ENCODE measurements around the gene POLD1.
"Not testable (repeated sequence)": the region's sequence is repeated elsewhere in the genome, so short reads cannot be mapped to it uniquely, and the experiment has no call there.

The POLD1 gene

GRCh38 chr19:50365434-50366306 is 18.5 kb upstream of the POLD1 start, which contains the start of gene NAPSA:
TSS of gene NAPSA (minus strand) at chr19:50365639. CDS start at chr19:50365621, 18 bp downstream.
- no peak for DNase-seq (ENCODE audit: low spot score)

- peak; percentile 80 for DNase-seq (ENCODE audit: low spot score)
Measured at GRCh38 chr19:50368649-50369570, 15.2 kb upstream of the POLD1 start.

GRCh38 chr19:50371914-50372475 is 12.2 kb upstream of the POLD1 start:
- no peak for DNase-seq (ENCODE audit: low spot score)

DNA sequence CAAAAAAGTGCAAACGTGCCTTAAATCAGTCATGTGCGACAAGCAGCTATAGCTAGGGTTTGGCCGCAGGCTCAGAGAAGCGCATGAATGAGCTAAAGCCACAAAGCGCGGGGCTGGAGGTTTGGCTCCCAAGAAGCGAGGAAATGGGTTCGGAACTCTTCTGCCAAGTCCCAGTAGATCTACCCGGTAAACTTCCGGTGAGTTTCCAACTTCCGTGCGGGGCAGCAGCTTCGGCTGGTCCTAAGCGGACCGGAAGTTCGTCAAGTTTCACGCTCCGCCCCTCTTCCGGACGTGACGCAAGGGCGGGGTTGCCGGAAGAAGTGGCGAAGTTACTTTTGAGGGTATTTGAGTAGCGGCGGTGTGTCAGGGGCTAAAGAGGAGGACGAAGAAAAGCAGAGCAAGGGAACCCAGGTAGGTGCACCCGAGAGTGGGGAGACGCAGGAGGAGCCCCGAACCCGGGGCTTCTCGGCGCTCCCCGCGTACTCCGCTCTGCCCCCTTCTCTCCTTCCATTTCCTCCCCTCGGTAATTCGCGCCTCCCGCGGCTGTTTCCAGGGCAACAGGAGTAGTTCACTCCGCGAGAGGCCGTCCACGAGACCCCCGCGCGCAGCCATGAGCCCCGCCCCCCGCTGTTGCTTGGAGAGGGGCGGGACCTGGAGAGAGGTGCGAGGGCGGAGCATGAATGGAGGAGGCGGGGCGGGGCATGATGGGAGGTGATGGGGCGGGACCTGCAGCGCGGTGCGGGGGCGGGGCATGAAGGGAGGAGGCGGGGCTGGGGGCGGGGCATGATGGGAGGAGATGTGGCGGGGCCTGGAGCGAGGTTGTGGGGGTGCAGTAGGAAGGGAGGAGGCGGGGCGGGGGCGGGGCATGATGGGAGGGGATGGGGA is 7.7 kb upstream of the POLD1 start, which contains the start of gene NR1H2:
NR1H2 (plus strand) TSS at position 292 of the 885 bp plus-strand sequence. CDS start 1,149 bp downstream, outside the sequence.
- peak; percentile 95 for DNase-seq (ENCODE audit: low spot score)

GRCh38 chr19:50377051-50377461 is 7.1 kb upstream of the POLD1 start:
- DNase-seq (ENCODE audit: low spot score): peak; percentile 38

DNA sequence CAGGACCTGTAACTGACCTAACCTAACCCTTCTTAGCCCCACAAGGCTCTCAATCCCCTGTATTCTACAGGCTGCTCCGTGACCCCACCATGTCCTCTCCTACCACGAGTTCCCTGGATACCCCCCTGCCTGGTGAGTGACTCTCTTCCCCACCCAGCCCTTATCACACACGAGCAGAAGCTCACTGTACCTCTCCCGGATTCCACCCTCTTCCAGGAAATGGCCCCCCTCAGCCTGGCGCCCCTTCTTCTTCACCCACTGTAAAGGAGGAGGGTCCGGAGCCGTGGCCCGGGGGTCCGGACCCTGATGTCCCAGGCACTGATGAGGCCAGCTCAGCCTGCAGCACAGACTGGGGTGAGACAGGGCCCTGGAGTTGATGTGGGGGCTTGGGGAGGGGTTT is 6.6 kb upstream of the POLD1 start:
- DNase-seq (ENCODE audit: low spot score): no peak

GRCh38 chr19:50378169-50378862 is 5.8 kb upstream of the POLD1 start:
- DNase-seq (ENCODE audit: low spot score): no peak

- no peak for DNase-seq (ENCODE audit: low spot score)
Measured at GRCh38 chr19:50378863-50379236, 5.3 kb upstream of the POLD1 start.

- DNase-seq (ENCODE audit: low spot score): no peak
Measured at GRCh38 chr19:50379602-50380001, 4.5 kb upstream of the POLD1 start.

DNA sequence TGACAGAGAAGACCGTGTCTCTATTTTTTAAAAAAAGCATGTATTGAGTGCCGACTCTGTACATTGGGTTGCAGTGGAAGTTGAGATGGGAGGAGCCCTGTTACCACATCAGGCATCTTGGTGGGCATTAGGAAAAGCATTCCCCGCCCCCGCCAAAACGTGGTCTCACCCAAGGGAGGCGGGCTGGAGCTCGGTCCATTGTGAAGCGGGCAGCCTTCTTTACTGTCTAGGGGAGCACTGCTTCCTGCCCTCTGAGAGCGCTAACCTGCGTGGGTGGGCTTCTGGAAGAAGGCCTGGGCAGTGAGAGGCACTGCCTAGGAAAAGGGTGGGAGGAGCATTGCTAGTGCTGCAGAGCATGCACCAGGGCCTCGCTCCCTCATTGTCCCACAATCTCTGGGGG is 4.0 kb upstream of the POLD1 start:
- no peak for DNase-seq (ENCODE audit: low spot score)

DNA sequence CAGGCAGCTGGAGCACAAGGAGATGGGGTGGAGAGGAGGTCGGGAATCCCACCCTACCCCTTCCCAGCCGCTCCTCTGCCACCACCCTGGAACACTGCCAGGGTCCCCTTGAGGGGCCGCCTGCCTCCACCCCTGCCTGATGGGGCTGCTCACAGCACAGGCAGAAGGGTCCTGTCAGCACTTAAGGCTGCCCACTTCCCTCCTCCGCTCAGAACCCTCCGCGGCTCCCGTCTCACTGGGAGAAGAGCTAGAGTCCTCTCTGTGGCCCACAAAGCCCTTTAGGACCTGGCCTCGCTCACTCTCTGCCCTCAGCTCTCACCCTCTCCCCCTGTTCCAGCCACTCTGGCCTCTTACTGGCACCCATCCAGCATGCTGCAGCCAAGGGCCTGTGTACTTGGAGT is 3.4 kb upstream of the POLD1 start:
- DNase-seq (ENCODE audit: low spot score): no peak

- no peak for DNase-seq (ENCODE audit: low spot score)
Measured at GRCh38 chr19:50381881-50382729, 2.0 kb upstream of the POLD1 start.

- DNase-seq (ENCODE audit: low spot score): no peak
Measured at GRCh38 chr19:50383001-50383851, 921 bp upstream of the POLD1 start.

GRCh38 chr19:50384685-50385535 is 763 bp downstream of the POLD1 start:
- DNase-seq (ENCODE audit: low spot score): no peak

DNA sequence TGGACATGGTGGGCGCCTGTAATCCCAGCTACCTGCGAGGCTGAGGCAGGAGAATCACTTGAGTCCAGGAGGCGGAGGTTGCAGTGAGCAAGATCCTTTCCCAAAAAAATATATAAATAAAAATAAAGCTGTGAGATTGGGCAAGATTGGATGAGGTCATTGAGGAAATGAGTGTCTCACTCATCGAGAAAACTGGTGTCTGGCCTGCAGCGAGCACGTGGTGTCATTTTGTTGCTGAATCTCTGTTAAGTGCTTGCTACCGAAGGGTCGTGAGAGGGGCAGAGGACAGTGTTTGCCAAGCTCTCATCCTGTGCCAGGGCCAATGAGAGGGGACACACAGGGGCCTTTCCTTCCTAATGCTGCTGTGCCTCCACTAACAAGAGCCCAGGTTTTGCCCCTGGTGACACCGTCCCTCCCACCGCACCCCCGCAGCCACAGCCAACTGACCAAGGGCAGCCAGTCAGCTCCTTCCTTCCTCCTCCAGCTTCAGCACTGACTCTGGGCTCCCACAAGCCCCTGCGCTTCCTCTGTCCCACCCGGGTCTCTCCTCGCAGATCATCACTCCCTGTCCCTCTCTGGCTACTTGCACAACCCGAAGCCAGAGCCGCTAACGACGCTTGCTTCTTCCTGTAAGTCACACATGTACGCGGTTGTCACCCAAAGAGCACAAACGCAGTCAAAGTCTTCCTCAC is 3.2 kb downstream of the POLD1 start:
- DNase-seq (ENCODE audit: low spot score): no peak

DNA sequence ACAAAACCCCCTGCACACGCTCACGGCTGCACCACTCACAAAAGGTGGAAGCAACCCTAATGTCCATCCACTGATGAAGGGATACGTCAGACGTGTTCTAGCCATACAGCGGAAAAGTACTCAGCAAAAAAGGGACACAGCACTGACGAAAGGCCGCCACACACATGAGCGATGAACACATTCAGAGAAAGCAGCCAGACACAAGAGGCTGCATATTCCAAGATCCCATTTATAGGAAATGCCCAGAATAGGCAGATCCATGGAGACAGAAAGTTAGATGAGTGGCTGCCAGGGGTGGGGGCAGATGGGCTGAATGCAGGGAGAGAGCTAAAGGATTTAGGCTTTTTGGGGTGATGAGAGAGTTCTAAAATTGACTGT is 3.7 kb downstream of the POLD1 start:
- DNase-seq (ENCODE audit: low spot score): no peak

DNA sequence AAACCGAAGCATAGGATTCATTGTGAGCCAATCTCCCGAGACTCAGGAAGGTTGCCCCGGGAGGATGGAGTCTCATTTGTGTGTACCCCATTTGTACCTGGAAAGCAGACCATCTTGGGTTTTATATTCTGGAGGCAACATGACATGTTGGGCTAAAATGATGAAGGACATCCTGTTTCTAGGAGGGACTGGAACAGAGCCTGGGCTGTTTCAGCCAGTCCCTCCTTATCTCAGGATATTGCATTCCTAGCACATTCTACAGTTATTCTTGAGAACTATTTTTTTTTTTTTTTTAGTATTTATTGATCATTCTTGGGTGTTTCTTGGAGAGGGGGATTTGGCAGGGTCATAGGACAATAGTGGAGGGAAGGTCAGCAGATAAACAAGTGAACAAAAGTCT is 6.1 kb downstream of the POLD1 start:
- DNase-seq (ENCODE audit: low spot score): not testable (repeated sequence)
